ENCODE data around the gene PLXNB2.

- no peak for TF ChIP-seq CTCF (IDR thresholded peaks at IDR 0.05)
- no peak for TF ChIP-seq POLR2AphosphoS5 (IDR thresholded peaks at IDR 0.05; ENCODE audit: insufficient read depth in 1 of 2, low read depth in 1 of 2)
Observed at GRCh38 chr22:50251477-50252081, 55.9 kb downstream of the PLXNB2 start.

Data from vagina (tissue), 2 donors.